Mesenchymal stem cell (in vitro differentiated cells and primary cell): Measurements from ENCODE around the gene MPIG6B.

Experiments used
- DNase-seq: peaks from one replicate; pipeline ENCODE4 v3.0.0-alpha.2; 2013
- H2AFZ ChIP-seq: one replicate; pipeline ENCODE4 v1.6.1; 2013; ENCODE audit warnings: low read depth, mild to moderate bottlenecking, control low read depth, inconsistent platforms, low read length, moderate library complexity
- H2AK5ac ChIP-seq: 2 replicates; pipeline ENCODE4 v1.6.1; 2013; ENCODE audit warnings: low read length, moderate library complexity, mild to moderate bottlenecking, inconsistent platforms; ENCODE audit not compliant: severe bottlenecking
- H2BK120ac ChIP-seq: one replicate; pipeline ENCODE4 v1.6.1; 2013; ENCODE audit warnings: low read depth, mild to moderate bottlenecking, inconsistent platforms, low read length, moderate library complexity
- H2BK12ac ChIP-seq, 2 experiments: one replicate each; pipeline ENCODE4 v1.6.1; 2013; ENCODE audit warnings: inconsistent platforms in 2 of 2, low read length in 2 of 2, mild to moderate bottlenecking in 2 of 2, moderate library complexity in 2 of 2, control low read depth in 1 of 2
- H2BK15ac ChIP-seq: one replicate; pipeline ENCODE4 v1.6.1; 2013; ENCODE audit warnings: mild to moderate bottlenecking, low read depth, inconsistent platforms; ENCODE audit not compliant: poor library complexity, severe bottlenecking
- H2BK5ac ChIP-seq: 2 replicates; pipeline ENCODE4 v1.6.1; 2013; ENCODE audit warnings: low read depth, mild to moderate bottlenecking, low read length, control low read depth, inconsistent platforms; ENCODE audit not compliant: poor library complexity, severe bottlenecking
- H3K14ac ChIP-seq, 2 experiments: one replicate each; pipeline ENCODE4 v1.6.1; 2013; ENCODE audit warnings: inconsistent platforms in 2 of 2, low read length in 2 of 2, control low read depth in 1 of 2, mild to moderate bottlenecking in 1 of 2, moderate library complexity in 1 of 2
- H3K18ac ChIP-seq, 2 experiments: one replicate each; pipeline ENCODE4 v1.6.1; 2013; ENCODE audit warnings: inconsistent platforms in 2 of 2, low read length in 2 of 2, control low read depth in 1 of 2, low read depth in 1 of 2, mild to moderate bottlenecking in 1 of 2
- H3K23ac ChIP-seq, 2 experiments: one replicate each; pipeline ENCODE4 v1.6.1; 2013; ENCODE audit warnings: inconsistent platforms in 2 of 2, low read length in 2 of 2, mild to moderate bottlenecking in 2 of 2, moderate library complexity in 2 of 2, control low read depth in 1 of 2
- H3K27ac ChIP-seq: 2 replicates; pipeline ENCODE4 v1.5.1; 2013; ENCODE audit warnings: mild to moderate bottlenecking, moderate library complexity, low read length, control low read depth, inconsistent platforms; ENCODE audit not compliant: poor library complexity, severe bottlenecking
- H3K27me3 ChIP-seq, 2 experiments: 2 replicates each; pipeline versions ENCODE4 v1.6.1 to v1.7.0; 2013; ENCODE audit warnings: low read length in 2 of 2, mild to moderate bottlenecking in 2 of 2, moderate library complexity in 2 of 2, control low read depth in 1 of 2, inconsistent platforms in 1 of 2; ENCODE audit not compliant: control insufficient read depth in 1 of 2, insufficient read depth in 1 of 2
- H3K36me3 ChIP-seq, 2 experiments: 2 replicates each; pipeline versions ENCODE4 v1.6.1 to v1.7.0; 2013; ENCODE audit warnings: low read length in 2 of 2, control low read depth in 1 of 2, inconsistent platforms in 1 of 2, low read depth in 1 of 2, mild to moderate bottlenecking in 1 of 2; ENCODE audit not compliant: insufficient read depth in 2 of 2, control insufficient read depth in 1 of 2
- H3K4ac ChIP-seq, 2 experiments: one replicate each; pipeline ENCODE4 v1.6.1; 2013; ENCODE audit warnings: inconsistent platforms in 2 of 2, low read length in 2 of 2, mild to moderate bottlenecking in 2 of 2, moderate library complexity in 2 of 2, control low read depth in 1 of 2, low read depth in 1 of 2
- H3K4me1 ChIP-seq: 2 replicates; pipeline ENCODE4 v1.6.1; 2013; ENCODE audit warnings: low read depth, low read length, control low read depth; ENCODE audit not compliant: control insufficient read depth, insufficient read depth
- H3K4me2 ChIP-seq: 2 replicates; pipeline ENCODE4 v1.6.1; 2013; ENCODE audit warnings: low read length, mild to moderate bottlenecking, inconsistent platforms; ENCODE audit not compliant: poor library complexity, severe bottlenecking
- H3K4me3 ChIP-seq, 2 experiments: 2 replicates each; pipeline versions ENCODE4 v1.5.1 to v1.7.0; 2013; ENCODE audit warnings: low read length in 2 of 2, mild to moderate bottlenecking in 2 of 2, control low read depth in 1 of 2, low read depth in 1 of 2; ENCODE audit not compliant: insufficient read depth in 1 of 2
- H3K79me1 ChIP-seq: replicated peaks from 2 replicates; pipeline ENCODE4 v1.6.1; 2013; ENCODE audit warnings: mild to moderate bottlenecking, control low read depth, low read length, inconsistent platforms; ENCODE audit not compliant: poor library complexity, severe bottlenecking
- H3K9ac ChIP-seq: 2 replicates; pipeline ENCODE4 v1.7.0; 2013; ENCODE audit warnings: mild to moderate bottlenecking, low read length, moderate library complexity
- H3K9me3 ChIP-seq: 2 replicates; pipeline ENCODE4 v1.7.0; 2013; ENCODE audit warnings: mild to moderate bottlenecking, low read length; ENCODE audit not compliant: control insufficient read depth
- H4K8ac ChIP-seq: one replicate; pipeline ENCODE4 v1.6.1; 2013; ENCODE audit warnings: inconsistent platforms, mild to moderate bottlenecking, low read length, moderate library complexity
- H4K91ac ChIP-seq: one replicate; pipeline ENCODE4 v1.6.1; 2013; ENCODE audit warnings: mild to moderate bottlenecking, low read length, inconsistent platforms
- WGBS: methylation state at CpG from one replicate; pipeline ENCODE4 v1.1.7; 2013; ENCODE audit warnings: mixed read lengths; 5-methylcytosine and 5-hydroxymethylcytosine counted together

Gene MPIG6B

DNA sequence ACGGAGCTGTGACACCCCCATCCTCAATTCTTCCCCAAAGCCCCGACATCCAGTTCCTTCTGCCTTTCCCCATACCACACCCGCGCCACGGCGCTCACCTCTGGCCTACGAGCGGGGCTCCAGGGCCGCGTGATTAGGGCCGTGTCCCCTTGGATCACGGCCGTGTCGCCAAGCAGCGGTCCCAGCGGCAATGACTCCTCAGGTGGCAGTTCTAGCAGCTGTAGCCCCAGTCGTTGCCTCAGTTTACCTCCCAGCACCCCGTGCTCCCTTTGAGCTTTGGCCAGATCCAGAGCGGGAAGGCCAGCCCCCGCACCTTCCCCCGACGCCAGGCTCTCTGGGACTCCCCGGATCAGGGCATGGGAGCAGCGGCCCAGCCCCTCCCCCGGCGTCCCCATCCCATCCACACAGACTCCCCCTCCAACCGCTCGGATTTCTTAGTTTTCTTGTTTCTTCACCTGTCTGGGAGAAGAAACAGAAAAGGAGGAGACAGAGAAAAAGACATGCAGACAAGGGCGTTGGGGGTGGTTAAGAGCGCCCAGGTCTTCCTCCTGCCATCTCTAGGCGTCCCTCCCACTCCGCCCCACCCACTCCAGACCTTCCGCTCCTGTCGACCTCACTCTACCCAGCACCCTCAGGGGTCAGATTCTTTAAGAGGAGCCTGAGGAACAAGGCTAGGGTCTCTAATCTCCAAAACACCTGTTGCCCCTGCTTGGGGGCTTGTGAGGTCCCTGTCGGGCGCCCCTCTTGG lies 5.8 kb downstream of the MPIG6B start, which contains the start of gene DDAH2:
Gene DDAH2 (minus strand): TSS at position 533 of the 748 bp plus-strand sequence. CDS start 138 bp downstream, at position 395.
- Histone ChIP-seq H2BK5ac (peak within 1 kb of the TSS; percentile 15), H3K18ac (peak within 1 kb of the TSS; percentile 85 to 89)

GRCh38 chr6:31729515-31729978 lies 6.4 kb downstream of the MPIG6B start:
- peak overlapping the region; percentile 74 to 93 for H3K4me3 ChIP-seq
- H3K36me3 ChIP-seq, result peaks cover 62 to 67% of the 10 kb centered on the region in 2 experiments
- H3K14ac ChIP-seq, result peak overlapping the region in 1 of 2 experiments; percentile 56
- H2BK120ac ChIP-seq, result peak overlapping the region; percentile 82
- no peak overlapping the region for H2AFZ ChIP-seq
- 0% methylated on average over 8 of the region's 29 CpGs for WGBS
- H3K27me3 ChIP-seq, result no peaks in the 10 kb centered on the region
- DNase-seq, result peak; percentile 95
- peak overlapping the region; percentile 98 for H3K9ac ChIP-seq
- peak overlapping the region; percentile 85 to 89 for H3K18ac ChIP-seq
- H3K4ac ChIP-seq, result peak overlapping the region; percentile 66 to 80
- peak overlapping the region; percentile 67 for H3K27ac ChIP-seq
- no peak overlapping the region for H2AK5ac ChIP-seq
- H3K23ac ChIP-seq, result no peak overlapping the region
- H3K9me3 ChIP-seq, result no peaks in the 10 kb centered on the region
- peaks cover 22% of the 10 kb centered on the region for H3K4me1 ChIP-seq
- peak overlapping the region; percentile 15 for H2BK5ac ChIP-seq
- H2BK15ac ChIP-seq, result peak overlapping the region; percentile 87
- H4K91ac ChIP-seq, result peak overlapping the region; percentile 89
- peak overlapping the region; percentile 96 for H4K8ac ChIP-seq
- H2BK12ac ChIP-seq, result no peak overlapping the region
- peak overlapping the region; percentile 82 for H3K4me2 ChIP-seq
- H3K79me1 ChIP-seq, result peaks cover 19% of the 10 kb centered on the region

More for the DNA sequence above, 5.8 kb downstream of the MPIG6B start, which contains the start of gene DDAH2:
- peaks cover 18% of the 10 kb centered on the region for H3K4me1 ChIP-seq
- peak within 1 kb of the TSS in 1 of 2 experiments; percentile 56 for H3K14ac ChIP-seq
- H3K4me3 ChIP-seq, result peak within 1 kb of the TSS; percentile 74 to 93
- H3K27ac ChIP-seq, result peak within 1 kb of the TSS; percentile 67
- peaks cover 19% of the 10 kb centered on the region for H3K79me1 ChIP-seq
- H4K8ac ChIP-seq, result peak within 1 kb of the TSS; percentile 96
- H2BK120ac ChIP-seq, result peak within 1 kb of the TSS; percentile 82
- H4K91ac ChIP-seq, result peak within 1 kb of the TSS; percentile 89
- no peak within 1 kb of the TSS for H2AFZ ChIP-seq
- no peaks in the 10 kb centered on the region for H3K27me3 ChIP-seq
- H2BK15ac ChIP-seq, result peak within 1 kb of the TSS; percentile 87
- DNase-seq, result no peak
- WGBS, result 54% methylated on average over 31 of the region's 36 CpGs
- H3K4ac ChIP-seq, result peak within 1 kb of the TSS; percentile 66 to 80
- peak within 1 kb of the TSS in 1 of 2 experiments; percentile 55 for H2BK12ac ChIP-seq
- H3K9me3 ChIP-seq, result no peaks in the 10 kb centered on the region
- H2AK5ac ChIP-seq, result no peak within 1 kb of the TSS
- H3K36me3 ChIP-seq, result peaks cover 61 to 64% of the 10 kb centered on the region in 2 experiments
- peak within 1 kb of the TSS; percentile 98 for H3K9ac ChIP-seq
- no peak within 1 kb of the TSS for H3K23ac ChIP-seq
- H3K4me2 ChIP-seq, result peak within 1 kb of the TSS; percentile 82

DNA sequence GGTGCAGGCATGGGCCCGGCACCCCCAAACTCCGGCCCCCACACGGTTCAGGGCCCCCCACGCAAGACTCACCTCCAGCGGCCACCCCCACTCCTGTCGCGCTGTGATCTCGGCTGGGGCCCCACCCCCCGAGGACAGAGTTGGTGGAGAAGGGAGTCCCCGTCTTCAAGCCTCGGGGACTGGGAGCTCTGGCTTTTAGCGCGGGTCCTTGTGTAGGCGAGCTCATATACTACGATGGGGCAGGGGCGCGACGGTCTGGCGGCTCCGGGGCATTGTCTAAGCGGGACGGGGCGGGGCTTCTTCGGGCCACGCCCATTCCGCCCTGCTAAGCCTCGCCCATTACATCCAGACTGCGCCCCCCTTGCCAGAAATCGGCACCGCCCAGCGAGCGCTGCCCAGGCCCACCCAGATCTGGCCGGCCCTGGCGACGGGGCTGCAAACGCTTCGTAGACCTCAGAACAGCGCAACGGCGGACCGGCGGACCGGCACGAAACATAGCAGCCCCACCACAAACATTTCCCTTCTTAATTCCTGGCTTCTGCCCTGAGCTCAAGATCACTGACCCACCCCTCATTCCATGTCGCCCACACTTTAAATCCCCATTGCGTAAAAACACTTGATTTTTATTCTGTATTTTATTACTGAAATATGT lies 6.9 kb downstream of the MPIG6B start:
- Histone ChIP-seq H2BK5ac (no peak overlapping the region), H2AK5ac (no peak overlapping the region), H4K8ac (peak overlapping the region; percentile 96), H3K4me3 (peak overlapping the region; percentile 74 to 93), H3K27ac (peak overlapping the region; percentile 67), H3K36me3 (peaks cover 57 to 67% of the 10 kb centered on the region in 2 experiments), H3K27me3 (no peaks in the 10 kb centered on the region), H2AFZ (no peak overlapping the region), H2BK120ac (peak overlapping the region; percentile 82), H4K91ac (peak overlapping the region; percentile 89), H3K79me1 (peaks cover 19% of the 10 kb centered on the region), H3K4ac (peak overlapping the region; percentile 66 to 80), H3K9ac (peak overlapping the region; percentile 98), H2BK15ac (peak overlapping the region; percentile 87), H2BK12ac (no peak overlapping the region), H3K14ac (peak overlapping the region in 1 of 2 experiments; percentile 56), H3K4me1 (peaks cover 22% of the 10 kb centered on the region), H3K4me2 (peak overlapping the region; percentile 82), H3K23ac (no peak overlapping the region), H3K18ac (peak overlapping the region; percentile 85 to 89), H3K9me3 (no peaks in the 10 kb centered on the region)
- peak; percentile 92 for DNase-seq
- under 1% methylated on average over 31 of the region's 46 CpGs for WGBS
